Bronchial epithelial cell (primary cell): Measurements from ENCODE around the gene WNT3A. TPM values are rescaled to one million over a fixed set of nuclear protein-coding genes. Genes with fewer than 3 reads are reported as not detected.
A peak's percentile ranks its signal among the peaks of the same experiment; 100 is the strongest.

Source experiments
- DNase-seq: peaks from one replicate; pipeline ENCODE4 v3.0.0-alpha.2; 2010; ENCODE audit warnings: low read depth
- FAIRE-seq: peaks from 2 replicates; lab custom pipeline; 2011; peaks lifted over from hg19 to GRCh38; lab: Jason Lieb, UNC
- H3K27me3 ChIP-seq: 2 replicates; pipeline ENCODE4 v1.5.1; 2011; ENCODE audit warnings: low read length; ENCODE audit not compliant: control insufficient read depth, insufficient read depth
- H3K36me3 ChIP-seq: 2 replicates; pipeline ENCODE4 v1.5.1; 2011; ENCODE audit warnings: low read length; ENCODE audit not compliant: control insufficient read depth, insufficient read depth
- H3K4me3 ChIP-seq: 2 replicates; pipeline ENCODE4 v1.5.1; 2011; ENCODE audit warnings: mild to moderate bottlenecking, low read depth, low read length, control low read depth
- total RNA-seq: library from RNA; depleted of rRNA; stranded (reverse); fragments of >200 nt; gene quantifications from 2 replicates; pipeline ENCODE4 v1.2.1, GENCODE V29; 2014
- TF ChIP-seq, protein P1 (sequence below): IDR thresholded peaks from 2 replicates; pipeline ENCODE4 v1.5.1; 2011; ENCODE audit warnings: mild to moderate bottlenecking, moderate library complexity, low read length, control low read depth, inconsistent platforms; ENCODE audit not compliant: insufficient read depth, severe bottlenecking

Gene WNT3A
- total RNA-seq, 1 donor from 2014 or later: not detected

DNA sequence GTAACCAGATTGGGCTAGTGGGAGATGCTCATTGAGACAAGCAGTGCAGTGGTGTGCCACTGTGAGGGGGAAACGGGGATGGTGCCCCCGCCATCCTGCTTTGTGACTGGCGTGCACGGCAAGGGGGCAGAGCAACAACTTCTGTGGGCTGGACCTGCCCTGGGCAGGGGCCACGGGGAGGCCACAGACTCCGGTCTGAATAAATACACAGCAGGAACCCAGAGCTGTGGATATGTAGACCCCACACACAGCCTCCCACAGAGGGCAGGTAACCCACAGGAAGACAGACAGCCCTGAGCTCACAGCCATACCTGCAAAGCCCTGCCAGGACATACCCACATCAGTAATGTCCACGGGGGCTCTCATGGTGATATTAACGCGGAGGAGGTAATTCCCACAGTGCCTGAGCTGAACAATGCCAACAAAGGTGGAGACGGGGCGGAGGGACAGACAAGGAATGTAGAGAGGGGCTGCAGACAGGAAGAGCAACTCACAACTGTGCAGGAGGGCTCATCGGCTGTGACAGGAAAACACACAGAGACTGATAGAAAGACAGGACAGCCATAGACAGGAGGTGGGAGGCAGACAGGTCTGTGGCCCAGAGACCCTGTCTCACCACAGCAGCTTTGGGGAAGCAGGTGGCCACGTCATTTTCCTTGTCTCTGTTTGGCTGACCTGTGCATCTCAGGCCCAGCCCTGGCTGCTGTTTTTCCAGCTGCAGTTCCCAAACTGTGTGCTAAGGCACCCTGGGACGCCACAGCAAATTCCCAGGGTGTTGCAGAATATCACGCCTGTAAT is 4.9 kb upstream of the WNT3A start:
- FAIRE-seq: no peak
- H3K36me3 ChIP-seq: no peaks in the 10 kb centered on the region
- TF ChIP-seq, protein P1, sequence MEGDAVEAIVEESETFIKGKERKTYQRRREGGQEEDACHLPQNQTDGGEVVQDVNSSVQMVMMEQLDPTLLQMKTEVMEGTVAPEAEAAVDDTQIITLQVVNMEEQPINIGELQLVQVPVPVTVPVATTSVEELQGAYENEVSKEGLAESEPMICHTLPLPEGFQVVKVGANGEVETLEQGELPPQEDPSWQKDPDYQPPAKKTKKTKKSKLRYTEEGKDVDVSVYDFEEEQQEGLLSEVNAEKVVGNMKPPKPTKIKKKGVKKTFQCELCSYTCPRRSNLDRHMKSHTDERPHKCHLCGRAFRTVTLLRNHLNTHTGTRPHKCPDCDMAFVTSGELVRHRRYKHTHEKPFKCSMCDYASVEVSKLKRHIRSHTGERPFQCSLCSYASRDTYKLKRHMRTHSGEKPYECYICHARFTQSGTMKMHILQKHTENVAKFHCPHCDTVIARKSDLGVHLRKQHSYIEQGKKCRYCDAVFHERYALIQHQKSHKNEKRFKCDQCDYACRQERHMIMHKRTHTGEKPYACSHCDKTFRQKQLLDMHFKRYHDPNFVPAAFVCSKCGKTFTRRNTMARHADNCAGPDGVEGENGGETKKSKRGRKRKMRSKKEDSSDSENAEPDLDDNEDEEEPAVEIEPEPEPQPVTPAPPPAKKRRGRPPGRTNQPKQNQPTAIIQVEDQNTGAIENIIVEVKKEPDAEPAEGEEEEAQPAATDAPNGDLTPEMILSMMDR: no peak
- H3K4me3 ChIP-seq: no peak overlapping the region
- H3K27me3 ChIP-seq: peaks cover 26% of the 10 kb centered on the region
- no peak for DNase-seq

DNA sequence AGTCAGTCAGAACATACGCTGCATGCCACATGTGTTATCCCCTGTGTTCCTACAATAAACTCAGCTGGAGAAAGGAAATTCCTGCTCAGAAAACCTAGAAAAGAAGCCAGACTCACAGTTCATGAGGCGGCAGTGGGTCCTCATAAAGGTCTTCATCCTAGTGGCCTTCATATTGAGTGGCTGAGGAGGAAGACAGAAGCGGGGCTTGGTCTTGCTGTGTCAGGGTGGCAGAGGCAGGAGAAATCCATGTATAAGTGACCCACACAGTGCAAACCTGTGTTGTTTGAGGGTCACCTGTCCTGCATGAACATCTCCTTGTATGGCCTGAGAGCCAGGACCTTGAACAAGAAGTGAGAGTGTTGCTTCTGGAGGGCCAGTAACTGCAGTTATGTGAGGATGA is 4.0 kb upstream of the WNT3A start:
- no peak for FAIRE-seq
- no peak overlapping the region for H3K4me3 ChIP-seq
- H3K27me3 ChIP-seq: peaks cover 30% of the 10 kb centered on the region
- no peak for DNase-seq
- H3K36me3 ChIP-seq: no peaks in the 10 kb centered on the region
- TF ChIP-seq, protein P1: no peak

DNA sequence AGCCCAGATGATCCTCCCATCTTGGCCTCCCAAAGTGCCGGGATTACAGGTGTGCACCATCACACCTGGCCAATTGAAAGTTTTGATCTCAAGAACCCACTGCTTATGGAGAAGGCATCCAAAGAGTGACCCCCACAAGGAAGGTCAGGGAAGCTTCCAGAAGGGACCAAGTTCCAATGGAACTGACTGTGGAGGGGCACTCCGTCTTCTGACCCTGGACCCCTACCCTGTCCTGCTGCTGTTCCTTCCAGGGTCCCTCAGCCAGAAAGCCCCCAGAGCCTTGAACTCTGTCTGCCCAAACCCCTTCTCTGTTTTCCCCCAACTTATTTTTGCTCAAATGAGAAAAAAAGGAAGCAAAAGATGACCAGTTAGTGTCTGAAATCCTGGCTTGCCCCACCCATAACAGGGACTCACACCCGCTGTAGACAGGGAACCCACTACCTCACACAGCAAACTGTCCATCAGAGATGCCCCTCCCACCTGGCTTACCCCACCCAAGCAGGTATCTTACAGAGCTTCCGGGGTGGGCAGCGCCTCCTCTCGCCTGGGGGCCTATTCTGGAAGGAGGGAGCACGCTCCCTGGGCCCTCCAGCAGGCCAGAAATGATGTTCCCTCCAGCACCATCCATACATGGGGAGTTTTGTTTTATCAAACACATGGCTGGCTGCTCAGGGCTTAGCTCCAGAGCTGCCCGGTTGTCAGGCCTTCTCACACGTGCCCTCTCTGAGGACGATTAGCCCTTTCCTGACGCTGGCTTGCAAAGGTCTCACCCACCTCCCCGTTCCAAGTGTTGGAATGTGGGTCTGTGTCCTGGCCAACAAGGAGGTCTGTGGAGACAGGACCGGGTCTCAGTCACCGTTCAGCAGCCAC is 3.1 kb upstream of the WNT3A start:
- H3K36me3 ChIP-seq: no peaks in the 10 kb centered on the region
- peaks cover 34% of the 10 kb centered on the region for H3K27me3 ChIP-seq
- no peak overlapping the region for H3K4me3 ChIP-seq
- TF ChIP-seq, protein P1: no peak
- DNase-seq (no peak), FAIRE-seq (no peak)

DNA sequence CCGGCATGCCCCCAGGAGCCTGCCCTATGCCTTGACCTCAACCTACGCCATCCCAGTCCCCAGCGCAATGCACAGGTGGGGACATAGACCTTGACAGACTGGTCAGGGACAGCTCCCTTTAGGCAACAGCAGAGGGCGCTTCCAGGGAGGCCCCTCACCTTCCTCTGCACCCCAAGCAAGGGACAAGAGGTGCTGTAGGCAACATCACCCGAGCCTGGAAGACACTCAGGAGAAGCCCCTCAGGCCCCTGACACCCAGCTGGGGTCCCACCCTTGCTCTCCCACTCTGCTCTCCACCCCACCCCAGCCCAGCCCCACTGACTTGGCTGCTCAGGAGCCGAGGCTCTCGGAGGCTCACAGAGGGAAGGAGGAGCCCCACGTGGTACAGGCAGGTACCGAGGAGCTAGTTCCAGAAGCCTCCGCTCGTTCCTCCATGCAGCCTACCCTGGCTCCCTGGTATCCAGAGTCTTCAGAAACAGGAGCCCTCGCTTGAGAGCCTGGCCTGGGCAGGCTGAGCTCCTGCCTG is 2.4 kb upstream of the WNT3A start:
- DNase-seq: peak; percentile 35
- Histone ChIP-seq H3K27me3 (peaks cover 34% of the 10 kb centered on the region), H3K36me3 (no peaks in the 10 kb centered on the region), H3K4me3 (no peak overlapping the region)
- TF ChIP-seq, protein P1: peak; percentile 81
- no peak for FAIRE-seq

DNA sequence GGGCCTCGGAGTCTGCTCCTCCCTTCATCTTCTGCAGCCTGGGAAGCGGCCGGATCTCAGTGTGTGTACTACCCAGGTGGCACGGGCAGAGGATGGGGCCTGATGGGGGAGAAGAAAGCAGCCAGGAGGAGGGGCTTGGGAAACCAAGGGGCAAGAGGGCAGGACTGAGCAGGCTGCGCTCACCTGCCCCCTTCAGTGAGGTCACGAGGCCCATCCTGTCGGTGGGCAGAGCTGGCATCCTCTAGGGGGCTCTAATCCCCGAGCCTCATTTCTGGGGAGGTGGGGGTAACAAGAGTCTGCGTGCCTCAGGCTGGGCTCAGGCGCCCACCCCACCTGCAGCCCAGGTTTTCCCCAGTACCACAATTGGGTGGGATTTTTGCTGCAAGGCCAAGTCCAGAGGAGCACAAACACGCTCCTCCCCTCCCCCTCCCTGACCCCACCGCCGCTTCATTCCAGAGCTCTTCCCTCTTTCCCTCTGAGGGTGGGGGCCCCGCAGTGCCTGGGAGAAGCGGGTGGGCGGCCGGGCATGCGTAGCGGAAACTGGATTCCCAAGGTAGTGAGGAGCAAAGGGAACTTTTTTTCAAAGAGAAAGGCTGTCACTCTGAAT is 1.8 kb upstream of the WNT3A start:
- Histone ChIP-seq H3K36me3 (no peaks in the 10 kb centered on the region), H3K27me3 (peaks cover 34% of the 10 kb centered on the region), H3K4me3 (no peak overlapping the region)
- TF ChIP-seq, protein P1: no peak
- no peak for FAIRE-seq
- no peak for DNase-seq
